ENCODE data around the gene BEND5.

GRCh38 chr1:48718116-48718630 lies 58.5 kb downstream of the BEND5 start:
- TF ChIP-seq ZNF114 (tag by site-specific recombination; IDR thresholded peaks at IDR 0.05) = no peak
- TF ChIP-seq ELK4 (IDR thresholded peaks at IDR 0.05; ENCODE audit: borderline replicate concordance, low read depth, low read length) = no peak

All from HEK293 (cell line).